PFSK-1 (cell line): ENCODE results near the gene ZBTB48.

ENCODE experiments used
- FOXP2 ChIP-seq: optimal IDR thresholded peaks from 2 replicates; pipeline ENCODE3; 2011; ENCODE audit warnings: borderline replicate concordance, control low read depth, inconsistent platforms; ENCODE audit not compliant: insufficient read depth; ENCODE audit errors: extremely low read length, extremely low read depth
- POLR2AphosphoS5 ChIP-seq: IDR thresholded peaks from 2 replicates; pipeline ENCODE4 v1.6.1; 2012; ENCODE audit warnings: low read depth, mild to moderate bottlenecking, control low read depth, low read length, moderate library complexity
- REST ChIP-seq, 2 experiments: IDR thresholded peaks; 2 replicates each; pipeline versions ENCODE4 v1.6.1 to v1.8.0; 2011 to 2012; ENCODE audit warnings: low read depth in 2 of 2, low read length in 2 of 2, control low read depth in 1 of 2, inconsistent platforms in 1 of 2, mild to moderate bottlenecking in 1 of 2, moderate library complexity in 1 of 2; ENCODE audit not compliant: insufficient read depth in 1 of 2
- SIN3A ChIP-seq: IDR thresholded peaks from 2 replicates; pipeline ENCODE4 v1.6.1; 2012; ENCODE audit warnings: mild to moderate bottlenecking, low read length, moderate library complexity, borderline replicate concordance; ENCODE audit not compliant: insufficient read depth
- TAF1 ChIP-seq: IDR thresholded peaks from 2 replicates; pipeline ENCODE4 v1.6.1; 2012; ENCODE audit warnings: low read length, control low read depth, borderline replicate concordance; ENCODE audit not compliant: insufficient read depth

ZBTB48 gene

DNA sequence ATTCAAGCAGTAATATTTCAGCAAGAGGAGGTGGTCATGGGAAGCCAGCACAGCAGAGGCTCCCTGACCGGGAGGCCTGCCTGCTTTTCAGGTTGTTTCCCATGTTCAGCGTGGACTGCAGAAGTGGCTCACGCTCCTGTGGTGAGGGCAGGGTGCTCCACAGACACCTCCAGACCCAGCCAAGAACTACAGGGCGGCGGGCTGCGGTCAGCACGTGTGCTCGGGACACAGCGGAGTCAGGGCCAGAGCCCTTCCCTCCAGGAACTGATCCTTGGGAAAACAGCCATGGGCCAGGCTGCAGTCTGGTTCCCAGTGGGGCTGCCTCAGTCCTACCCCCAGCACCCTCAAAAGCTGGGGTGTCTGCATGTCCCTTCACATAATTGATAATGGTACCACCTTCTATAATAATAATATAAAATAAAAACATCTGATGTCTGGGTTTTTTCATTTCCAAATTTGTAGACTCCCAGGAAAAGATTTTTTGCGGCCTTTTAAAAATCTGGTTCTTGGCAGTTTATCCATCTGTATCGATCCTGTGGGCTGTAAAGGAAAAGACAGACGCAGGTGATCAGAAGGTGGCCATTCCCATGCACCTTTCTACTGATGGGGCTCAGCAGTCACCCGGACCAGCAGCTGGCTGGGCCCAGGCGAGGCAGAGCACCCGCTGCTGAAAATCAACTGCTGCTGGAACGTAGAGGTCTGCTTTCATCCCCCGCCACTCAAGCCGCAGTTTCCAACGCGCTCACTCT lies 55.5 kb downstream of the ZBTB48 start:
- no peak for TF ChIP-seq REST (IDR thresholded peaks at IDR 0.05; ENCODE audit: insufficient read depth in 1 of 2, low read depth in 2 of 2, low read length in 2 of 2)
- no peak for TF ChIP-seq SIN3A

DNA sequence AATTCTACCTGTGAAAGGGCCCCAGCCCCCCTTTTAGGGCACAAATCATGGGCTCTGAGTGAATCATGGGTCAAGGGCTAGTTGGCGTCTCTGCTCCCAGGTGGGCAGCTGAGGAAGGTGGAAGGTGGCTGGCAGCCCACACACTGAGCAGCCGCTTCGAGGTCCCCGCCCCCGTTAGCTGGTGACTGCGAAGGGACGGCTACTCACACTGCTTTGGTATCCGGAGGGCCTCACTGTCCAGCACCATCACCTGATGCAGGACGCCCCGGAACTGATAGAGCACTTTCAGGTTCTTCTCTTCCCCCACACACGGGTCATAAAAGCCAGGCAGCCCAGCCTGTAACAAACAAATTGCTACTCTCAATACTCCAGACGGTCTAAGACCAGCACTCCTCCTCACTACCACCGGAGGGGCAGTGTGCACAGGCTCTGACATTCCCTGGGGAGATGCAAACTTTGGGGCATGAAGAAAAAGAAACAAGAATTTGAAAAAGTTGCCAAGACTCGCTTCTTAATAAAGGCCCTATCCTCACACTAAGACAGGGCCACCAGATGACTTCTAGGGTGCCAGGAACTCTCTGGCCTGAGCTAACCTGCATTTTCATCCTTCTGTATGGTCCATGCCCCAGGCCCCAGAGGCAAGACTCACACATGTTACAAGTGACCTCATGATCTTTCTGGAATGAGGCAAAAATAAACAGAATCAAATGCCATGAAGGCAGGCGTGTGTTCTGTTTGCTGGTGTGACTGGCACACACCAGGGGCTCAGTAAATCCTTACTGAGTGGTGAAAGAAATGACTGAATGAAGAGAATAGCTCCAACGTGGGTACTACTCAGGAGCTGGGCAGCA lies 56.3 kb downstream of the ZBTB48 start:
- TF ChIP-seq TAF1 (no peak), POLR2AphosphoS5 (no peak), SIN3A (no peak), FOXP2 (no peak), REST (IDR thresholded peaks at IDR 0.05; ENCODE audit: insufficient read depth in 1 of 2, low read depth in 2 of 2, low read length in 2 of 2) (no peak)

- no peak for TF ChIP-seq POLR2AphosphoS5
- TF ChIP-seq FOXP2: no peak
- TF ChIP-seq TAF1: no peak
- no peak for TF ChIP-seq REST (IDR thresholded peaks at IDR 0.05; ENCODE audit: insufficient read depth in 1 of 2, low read depth in 2 of 2, low read length in 2 of 2)
- no peak for TF ChIP-seq SIN3A
Measured at GRCh38 chr1:6637770-6638169, 58.0 kb downstream of the ZBTB48 start.

GRCh38 chr1:6638226-6638625 lies 58.4 kb downstream of the ZBTB48 start:
- TF ChIP-seq SIN3A (no peak), REST (IDR thresholded peaks at IDR 0.05; ENCODE audit: insufficient read depth in 1 of 2, low read depth in 2 of 2, low read length in 2 of 2) (no peak), POLR2AphosphoS5 (no peak), TAF1 (no peak), FOXP2 (no peak)
